OCI-LY7 (cell line): Measurements from ENCODE around the gene S100A9. TPM values are rescaled to one million over a fixed set of nuclear protein-coding genes. Genes with fewer than 3 reads are reported as not detected.

ENCODE experiments used
- BruUV-seq: library from RNA; stranded (reverse); fragments of 400-500 nt; replicated peaks from 2 replicates; lab custom pipeline; 2021; lab: Mats Ljungman, UMichigan
- CTCF ChIA-PET: fragments of 300-600 bp; sonication (Branson Sonifier 250); formaldehyde crosslinking; loops from one replicate; lab custom pipeline; 2022; ENCODE audit warnings: antibody characterized with exemption; ENCODE audit not compliant: unreplicated experiment; lab: Charles Lee
- POLR2A ChIA-PET: fragments of 300-600 bp; sonication (Branson Sonifier 250); formaldehyde crosslinking; loops from one replicate; lab custom pipeline; 2022; ENCODE audit warnings: antibody characterized with exemption; lab: Charles Lee
- DNase-seq: peaks from one replicate; pipeline ENCODE4 v3.0.0-alpha.2; 2015; ENCODE audit warnings: low spot score
- H2AFZ ChIP-seq: fragments of 200-600 bp; sonication (generic), shearing (Covaris generic); 2 replicates; pipeline ENCODE4 v1.6.1; 2014; ENCODE audit warnings: mild to moderate bottlenecking, antibody characterized with exemption, low read length, moderate library complexity
- H3K27ac ChIP-seq: fragments of 200-600 bp; sonication (generic); 2 replicates; pipeline ENCODE4 v1.5.1; 2014; ENCODE audit warnings: mixed run types, low read depth, mild to moderate bottlenecking, moderate library complexity, low read length, inconsistent platforms; ENCODE audit not compliant: poor library complexity, severe bottlenecking
- H3K36me3 ChIP-seq: fragments of 200-600 bp; sonication (generic); 2 replicates; pipeline ENCODE4 v1.6.1; 2014; ENCODE audit warnings: mild to moderate bottlenecking, antibody characterized with exemption, low read length, moderate library complexity, mixed read lengths; ENCODE audit not compliant: insufficient read depth
- H3K4me1 ChIP-seq: fragments of 200-600 bp; sonication (generic); 2 replicates; pipeline ENCODE4 v1.5.1; 2014; ENCODE audit warnings: mild to moderate bottlenecking, low read length; ENCODE audit not compliant: insufficient read depth, poor library complexity, severe bottlenecking
- H3K4me2 ChIP-seq: fragments of 200-600 bp; sonication (generic); 2 replicates; pipeline ENCODE4 v1.6.1; 2014; ENCODE audit warnings: mild to moderate bottlenecking, low read length
- H3K4me3 ChIP-seq: fragments of 200-600 bp; sonication (generic); 2 replicates; pipeline ENCODE4 v1.5.1; 2014; ENCODE audit warnings: mild to moderate bottlenecking, low read depth, low read length; ENCODE audit not compliant: poor library complexity, severe bottlenecking
- H3K79me2 ChIP-seq: fragments of 200-600 bp; sonication (generic); 2 replicates; pipeline ENCODE4 v1.6.1; 2016; ENCODE audit warnings: low read depth, mild to moderate bottlenecking, low read length, moderate library complexity, mixed read lengths; ENCODE audit not compliant: insufficient read depth
- H3K9me2 ChIP-seq: fragments of 200-600 bp; sonication (generic); 2 replicates; pipeline ENCODE4 v1.6.1; 2016; ENCODE audit warnings: mild to moderate bottlenecking, low read length, mixed read lengths; ENCODE audit not compliant: insufficient read depth
- H3K9me3 ChIP-seq: fragments of 200-600 bp; sonication (generic); 2 replicates; pipeline ENCODE4 v1.6.1; 2014; ENCODE audit warnings: mild to moderate bottlenecking, mixed run types, low read length, mixed read lengths
- H4K20me1 ChIP-seq: fragments of 200-600 bp; sonication (generic); 2 replicates; pipeline ENCODE4 v1.6.1; 2014; ENCODE audit warnings: mild to moderate bottlenecking, antibody characterized with exemption, low read length, moderate library complexity, mixed read lengths; ENCODE audit not compliant: insufficient read depth
- EZH2phosphoT487 ChIP-seq: fragments of 200-600 bp; sonication (generic); IDR thresholded peaks from 2 replicates; pipeline ENCODE4 v1.6.1; 2018; ENCODE audit warnings: low read depth, borderline replicate concordance, mild to moderate bottlenecking, mixed run types, antibody characterized with exemption, low read length, moderate library complexity, mixed read lengths
- intact Hi-C: fragments of 100-400 bp; cut with micrococcal nuclease; formaldehyde crosslinking; loops from one replicate; pipeline ENCODE4 v1.10.0; 2022; ENCODE audit not compliant: unreplicated experiment
- total RNA-seq, 2 experiments: library from RNA; depleted of rRNA in 1 of 2; stranded (reverse); fragments of >200 nt in 1 of 2; shearing (Covaris generic) in 1 of 2; gene quantifications; 2 replicates each; pipeline ENCODE4 v1.2.3, GENCODE V29; 2014 to 2022
- TF ChIP-seq, protein P1 (sequence below): fragments of 200-600 bp; sonication (generic); conservative IDR thresholded peaks from 2 replicates; pipeline ENCODE4 v1.5.1; 2014; ENCODE audit warnings: mild to moderate bottlenecking, antibody characterized with exemption, low read length, moderate library complexity, mixed read lengths

The S100A9 gene
- total RNA-seq, 2 experiments from 2014 or later: not detected

DNA sequence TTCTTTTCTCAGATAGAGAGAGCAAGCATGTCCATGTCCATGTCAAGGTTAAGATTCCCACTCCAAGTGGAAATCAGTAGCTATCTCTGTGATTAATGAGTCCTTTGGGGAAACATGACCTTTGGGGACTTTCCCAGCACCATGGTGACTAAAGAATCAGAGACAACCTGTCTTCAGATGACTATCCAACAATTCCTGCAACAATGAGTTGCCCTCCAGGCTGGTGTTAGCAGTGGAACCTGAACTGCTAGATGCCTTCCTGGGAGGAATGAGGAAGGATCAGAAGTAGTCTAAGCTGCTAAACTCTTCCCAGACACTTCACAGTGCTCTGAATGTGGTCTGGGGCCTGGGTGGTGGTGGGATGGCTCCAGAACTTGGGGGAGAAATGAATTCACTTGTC is 6.5 kb downstream of the S100A9 start:
- Histone ChIP-seq H3K9me2 (no peaks in the 10 kb centered on the region), H3K79me2 (no peaks in the 10 kb centered on the region), H4K20me1 (no peaks in the 10 kb centered on the region), H2AFZ (no peak overlapping the region), H3K4me1 (no peaks in the 10 kb centered on the region), H3K27ac (no peak overlapping the region), H3K9me3 (no peaks in the 10 kb centered on the region), H3K4me3 (no peak overlapping the region), H3K36me3 (no peaks in the 10 kb centered on the region), H3K4me2 (no peak overlapping the region)
- intact Hi-C loops: no loop called here
- no peak for TF ChIP-seq EZH2phosphoT487
- TF ChIP-seq, protein P1, sequence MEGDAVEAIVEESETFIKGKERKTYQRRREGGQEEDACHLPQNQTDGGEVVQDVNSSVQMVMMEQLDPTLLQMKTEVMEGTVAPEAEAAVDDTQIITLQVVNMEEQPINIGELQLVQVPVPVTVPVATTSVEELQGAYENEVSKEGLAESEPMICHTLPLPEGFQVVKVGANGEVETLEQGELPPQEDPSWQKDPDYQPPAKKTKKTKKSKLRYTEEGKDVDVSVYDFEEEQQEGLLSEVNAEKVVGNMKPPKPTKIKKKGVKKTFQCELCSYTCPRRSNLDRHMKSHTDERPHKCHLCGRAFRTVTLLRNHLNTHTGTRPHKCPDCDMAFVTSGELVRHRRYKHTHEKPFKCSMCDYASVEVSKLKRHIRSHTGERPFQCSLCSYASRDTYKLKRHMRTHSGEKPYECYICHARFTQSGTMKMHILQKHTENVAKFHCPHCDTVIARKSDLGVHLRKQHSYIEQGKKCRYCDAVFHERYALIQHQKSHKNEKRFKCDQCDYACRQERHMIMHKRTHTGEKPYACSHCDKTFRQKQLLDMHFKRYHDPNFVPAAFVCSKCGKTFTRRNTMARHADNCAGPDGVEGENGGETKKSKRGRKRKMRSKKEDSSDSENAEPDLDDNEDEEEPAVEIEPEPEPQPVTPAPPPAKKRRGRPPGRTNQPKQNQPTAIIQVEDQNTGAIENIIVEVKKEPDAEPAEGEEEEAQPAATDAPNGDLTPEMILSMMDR: no peak
- CTCF ChIA-PET: no interaction called here
- no TSS peak for BruUV-seq
- no peak for DNase-seq
- POLR2A ChIA-PET: no interaction called here

DNA sequence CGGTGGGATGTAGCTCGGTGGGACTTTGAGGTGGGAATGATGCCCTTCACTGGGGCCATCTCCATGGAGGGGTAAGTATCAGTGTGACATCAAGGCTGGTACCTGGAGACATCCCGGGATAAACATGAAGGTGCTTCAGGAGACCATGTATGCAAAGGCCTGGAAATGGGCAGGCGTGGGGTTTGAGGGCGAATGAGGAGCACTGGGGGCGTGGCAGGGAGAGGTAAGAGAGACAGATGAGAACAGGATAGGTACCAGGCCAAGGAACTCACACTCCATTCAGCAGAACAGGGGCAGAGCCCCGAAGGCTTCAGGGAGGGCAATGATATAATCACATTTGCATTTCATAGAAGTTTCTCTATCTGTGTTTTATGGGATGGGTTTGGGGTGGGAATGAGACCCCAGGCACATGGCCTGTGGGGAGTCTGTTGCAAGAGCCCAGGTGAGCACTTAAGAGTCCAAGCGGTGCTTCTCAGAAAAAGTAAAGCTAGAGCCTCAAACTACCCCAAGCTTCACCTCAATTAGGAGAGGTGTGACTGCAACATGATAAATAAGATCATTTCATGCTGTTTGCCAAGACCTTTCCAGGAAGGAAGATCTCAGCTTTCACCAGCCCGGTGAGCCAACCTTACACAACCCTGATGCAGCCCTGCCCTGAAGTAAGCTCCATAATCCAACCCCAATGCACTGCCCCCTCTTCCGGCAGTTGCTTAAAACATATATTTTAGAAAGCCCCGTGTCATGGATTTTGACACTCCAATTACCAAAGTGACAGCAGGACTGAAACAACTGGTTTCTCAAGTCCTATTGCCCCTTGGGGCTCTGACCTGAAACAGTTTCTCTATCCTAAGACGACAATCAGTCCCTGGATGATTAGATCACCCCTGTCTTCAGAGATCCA is 7.4 kb downstream of the S100A9 start:
- Histone ChIP-seq H3K79me2 (no peaks in the 10 kb centered on the region), H3K4me2 (no peak overlapping the region), H3K9me2 (no peaks in the 10 kb centered on the region), H3K36me3 (no peaks in the 10 kb centered on the region), H2AFZ (no peak overlapping the region), H3K9me3 (no peaks in the 10 kb centered on the region), H3K4me3 (no peak overlapping the region), H3K27ac (no peak overlapping the region), H4K20me1 (no peaks in the 10 kb centered on the region), H3K4me1 (no peaks in the 10 kb centered on the region)
- no peak for TF ChIP-seq EZH2phosphoT487
- TF ChIP-seq, protein P1: no peak
- intact Hi-C loops: no loop called here
- CTCF ChIA-PET: no interaction called here
- DNase-seq: no peak
- POLR2A ChIA-PET: no interaction called here
- BruUV-seq: no TSS peak

DNA sequence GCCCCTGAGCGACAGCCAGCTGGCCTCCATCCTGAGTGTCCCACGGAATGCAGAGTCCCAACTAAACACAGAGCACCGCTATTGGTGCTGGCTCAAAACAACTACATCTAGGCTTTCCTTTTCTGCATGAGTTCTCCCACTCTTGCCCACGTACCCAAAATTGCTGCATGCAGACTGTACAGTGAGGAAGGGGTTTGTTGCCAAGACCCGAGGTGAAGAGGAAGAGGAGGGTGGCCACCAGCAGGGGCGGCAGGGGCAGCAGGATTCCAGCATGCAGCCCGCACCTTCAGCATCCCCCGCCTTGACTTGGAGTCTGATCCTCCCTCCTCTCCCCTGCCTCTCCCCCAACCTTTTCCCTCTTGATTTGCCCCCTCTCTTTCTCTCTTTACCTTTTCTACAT is 8.0 kb downstream of the S100A9 start:
- Histone ChIP-seq H4K20me1 (no peaks in the 10 kb centered on the region), H3K4me3 (no peak overlapping the region), H3K4me2 (no peak overlapping the region), H3K9me2 (no peaks in the 10 kb centered on the region), H3K4me1 (no peaks in the 10 kb centered on the region), H2AFZ (no peak overlapping the region), H3K27ac (no peak overlapping the region), H3K9me3 (no peaks in the 10 kb centered on the region), H3K36me3 (no peaks in the 10 kb centered on the region), H3K79me2 (no peaks in the 10 kb centered on the region)
- TF ChIP-seq, protein P1: no peak
- TF ChIP-seq EZH2phosphoT487: no peak
- CTCF ChIA-PET: no interaction called here
- BruUV-seq: no TSS peak
- DNase-seq: no peak
- POLR2A ChIA-PET: no interaction called here
- intact Hi-C loops: no loop called here
